Fibroblast of lung (primary cell): ENCODE results near the gene FBXW11. TPM values are rescaled to one million over a fixed set of nuclear protein-coding genes. Genes with fewer than 3 reads are reported as not detected.
"Not testable (repeated sequence)": the region's sequence is repeated elsewhere in the genome, so short reads cannot be mapped to it uniquely, and the experiment has no call there.

Experiments
- DNase-seq, 2 donors: peaks; one replicate each; pipeline versions ENCODE4 v3.0.0 to v3.0.0-alpha.2; 2010; ENCODE audit warnings: low read depth in 2 of 2
- H2AFZ ChIP-seq: 2 replicates; pipeline ENCODE4 v1.5.1; 2012; ENCODE audit warnings: low read length, control low read depth, inconsistent platforms
- H3K27ac ChIP-seq: 2 replicates; pipeline ENCODE4 v1.5.1; 2011; ENCODE audit warnings: low read length, control low read depth; ENCODE audit not compliant: insufficient read depth
- H3K27me3 ChIP-seq: 2 replicates; pipeline ENCODE4 v1.5.1; 2011; ENCODE audit warnings: mild to moderate bottlenecking, low read length; ENCODE audit not compliant: control insufficient read depth, insufficient read depth
- H3K36me3 ChIP-seq: 2 replicates; pipeline ENCODE4 v1.5.1; 2011; ENCODE audit warnings: low read length; ENCODE audit not compliant: control insufficient read depth, insufficient read depth
- H3K4me1 ChIP-seq: 2 replicates; pipeline ENCODE4 v1.5.1; 2011; ENCODE audit warnings: low read length; ENCODE audit not compliant: control insufficient read depth, insufficient read depth; ENCODE audit errors: extremely low read depth
- H3K4me2 ChIP-seq: 2 replicates; pipeline ENCODE4 v1.5.1; 2011; ENCODE audit warnings: low read length, control low read depth; ENCODE audit not compliant: insufficient read depth; ENCODE audit errors: extremely low read depth
- H3K4me3 ChIP-seq, 4 experiments: fragments of 200-600 bp in 1 of 4; sonication (generic) in 1 of 4; replicated peaks in 1 of 4; 2 replicates each; pipeline ENCODE4 v1.5.1; 2011 to 2016; ENCODE audit warnings: low read length in 4 of 4, low read depth in 3 of 4, mild to moderate bottlenecking in 3 of 4, control low read depth in 2 of 4, inconsistent platforms in 1 of 4, mixed read lengths in 1 of 4; ENCODE audit not compliant: insufficient read depth in 1 of 4; ENCODE audit errors: control extremely low read depth in 1 of 4
- H3K79me2 ChIP-seq: 2 replicates; pipeline ENCODE4 v1.5.1; 2012; ENCODE audit warnings: mild to moderate bottlenecking, low read length, inconsistent platforms; ENCODE audit not compliant: control insufficient read depth, insufficient read depth
- H3K9ac ChIP-seq: 2 replicates; pipeline ENCODE4 v1.5.1; 2011; ENCODE audit warnings: mild to moderate bottlenecking, low read length, control low read depth; ENCODE audit not compliant: insufficient read depth
- H3K9me3 ChIP-seq: 2 replicates; pipeline ENCODE4 v1.5.1; 2012; ENCODE audit warnings: low read depth, low read length; ENCODE audit not compliant: control insufficient read depth, insufficient read depth
- H4K20me1 ChIP-seq: 2 replicates; pipeline ENCODE4 v1.5.1; 2011; ENCODE audit warnings: low read length; ENCODE audit not compliant: control insufficient read depth, insufficient read depth; ENCODE audit errors: extremely low read depth
- CTCF ChIP-seq, 2 donors: IDR thresholded peaks in 1 of 2; conservative IDR thresholded peaks in 1 of 2; 1 replicate in 1 of 2; 2 replicates in 1 of 2; pipeline ENCODE4 v1.5.1; 2011 to 2012; ENCODE audit warnings: low read length in 2 of 2, control low read depth in 1 of 2, inconsistent platforms in 1 of 2, low read depth in 1 of 2, mild to moderate bottlenecking in 1 of 2
- EZH2 ChIP-seq: IDR thresholded peaks from 2 replicates; pipeline ENCODE4 v1.5.1; 2012; ENCODE audit warnings: low read length, control low read depth, mild to moderate bottlenecking; ENCODE audit errors: missing control alignments
- polyA plus RNA-seq, 2 donors: library from polyadenylated mRNA; depleted of rRNA in 1 of 2; stranded (reverse) in 1 of 2; unstranded in 1 of 2; fragments of >200 nt; gene quantifications; 2 replicates each; pipeline ENCODE4 v1.2.1, GENCODE V29; 2011 to 2012; ENCODE audit warnings: missing spikeins in 1 of 2
- total RNA-seq: library from RNA; depleted of rRNA; stranded (reverse); fragments of >200 nt; gene quantifications from 2 replicates; pipeline ENCODE4 v1.2.1, GENCODE V29; 2014

Gene FBXW11
- total and polyA plus RNA-seq, 2 donors (not counting 1 experiment from before 2014, with no cell fraction given), result 52.6 to 113 TPM

- H3K79me2 ChIP-seq, result peaks cover 41% of the 10 kb centered on the region
- no peaks in the 10 kb centered on the region for H3K9me3 ChIP-seq
- DNase-seq, result no peak
- H3K4me2 ChIP-seq, result no peak overlapping the region
- H3K36me3 ChIP-seq, result no peaks in the 10 kb centered on the region
- H4K20me1 ChIP-seq, result no peaks in the 10 kb centered on the region
- H3K27ac ChIP-seq, result no peak overlapping the region
- no peak overlapping the region for H2AFZ ChIP-seq
- no peaks in the 10 kb centered on the region for H3K4me1 ChIP-seq
- H3K4me3 ChIP-seq, result no peak overlapping the region
- no peak overlapping the region for H3K9ac ChIP-seq
- no peak for TF ChIP-seq CTCF (conservative IDR thresholded peaks at IDR 0.05 in 1 of 2, IDR thresholded peaks at IDR 0.05 in 1 of 2; ENCODE audit: low read depth in 1 of 2, low read length in 2 of 2)
- TF ChIP-seq EZH2, result no peak
- no peaks in the 10 kb centered on the region for H3K27me3 ChIP-seq
These were observed 80.1 kb downstream of the FBXW11 start for GRCh38 chr5:171926311-171926710.

GRCh38 chr5:171924493-171925122 is 81.8 kb downstream of the FBXW11 start:
- Histone ChIP-seq H3K4me3 (no peak overlapping the region), H3K27ac (no peak overlapping the region), H2AFZ (no peak overlapping the region), H3K4me2 (no peak overlapping the region), H3K9ac (no peak overlapping the region), H3K36me3 (no peaks in the 10 kb centered on the region), H3K27me3 (no peaks in the 10 kb centered on the region), H3K9me3 (no peaks in the 10 kb centered on the region), H3K79me2 (peaks cover 39% of the 10 kb centered on the region), H3K4me1 (no peaks in the 10 kb centered on the region), H4K20me1 (no peaks in the 10 kb centered on the region)
- no peak for DNase-seq
- TF ChIP-seq EZH2 (no peak), CTCF (conservative IDR thresholded peaks at IDR 0.05 in 1 of 2, IDR thresholded peaks at IDR 0.05 in 1 of 2; ENCODE audit: low read depth in 1 of 2, low read length in 2 of 2) (no peak)

GRCh38 chr5:171920765-171921391 is 85.6 kb downstream of the FBXW11 start:
- Histone ChIP-seq H2AFZ (no peak overlapping the region), H3K27ac (no peak overlapping the region), H3K4me3 (no peak overlapping the region), H3K36me3 (no peaks in the 10 kb centered on the region), H3K9me3 (no peaks in the 10 kb centered on the region), H3K4me2 (no peak overlapping the region), H3K9ac (no peak overlapping the region), H3K27me3 (no peaks in the 10 kb centered on the region), H3K4me1 (no peaks in the 10 kb centered on the region), H3K79me2 (peaks cover 43% of the 10 kb centered on the region), H4K20me1 (no peaks in the 10 kb centered on the region)
- DNase-seq, result no peak
- no peak for TF ChIP-seq CTCF (conservative IDR thresholded peaks at IDR 0.05 in 1 of 2, IDR thresholded peaks at IDR 0.05 in 1 of 2; ENCODE audit: low read depth in 1 of 2, low read length in 2 of 2)
- TF ChIP-seq EZH2, result no peak

GRCh38 chr5:171915700-171916099 is 90.7 kb downstream of the FBXW11 start:
- not testable (repeated sequence) for H3K4me3 ChIP-seq, H3K9me3 ChIP-seq, H3K36me3 ChIP-seq, H3K27ac ChIP-seq, H3K27me3 ChIP-seq, DNase-seq, H3K4me2 ChIP-seq, H4K20me1 ChIP-seq, H2AFZ ChIP-seq, H3K9ac ChIP-seq
- Histone ChIP-seq H3K79me2 (peaks cover 42% of the 10 kb centered on the region), H3K4me1 (peaks cover 14% of the 10 kb centered on the region)
